KMS-11 (cell line): Measurements from ENCODE around the gene TMC2.

Experiments
- H2AFZ ChIP-seq: fragments of 200-600 bp; sonication (generic); 2 replicates; pipeline ENCODE4 v1.6.1; 2016; ENCODE audit warnings: antibody characterized with exemption, mixed run types, low read depth
- H3K27ac ChIP-seq: fragments of 200-600 bp; sonication (generic); 2 replicates; pipeline ENCODE4 v1.6.1; 2016; ENCODE audit warnings: mild to moderate bottlenecking, mixed run types
- H3K27me3 ChIP-seq: fragments of 200-600 bp; sonication (generic); 2 replicates; pipeline ENCODE4 v1.6.1; 2017; ENCODE audit warnings: mild to moderate bottlenecking, low read depth, mixed run types, moderate library complexity; ENCODE audit not compliant: insufficient read depth
- H3K36me3 ChIP-seq: fragments of 200-600 bp; sonication (generic); 2 replicates; pipeline ENCODE4 v1.6.1; 2017; ENCODE audit warnings: mild to moderate bottlenecking, mixed run types; ENCODE audit not compliant: insufficient read depth
- H3K4me1 ChIP-seq: fragments of 200-600 bp; sonication (generic); 2 replicates; pipeline ENCODE4 v1.6.1; 2016; ENCODE audit warnings: mild to moderate bottlenecking, low read depth, mixed run types; ENCODE audit not compliant: poor library complexity, severe bottlenecking
- H3K4me2 ChIP-seq: fragments of 200-600 bp; sonication (generic); 2 replicates; pipeline ENCODE4 v1.7.0; 2016; ENCODE audit warnings: mild to moderate bottlenecking, mixed run types
- H3K4me3 ChIP-seq: fragments of 200-600 bp; sonication (generic); IDR thresholded peaks from 2 replicates; pipeline ENCODE4 v1.6.1; 2017; ENCODE audit warnings: low read depth, low read length, mixed read lengths; ENCODE audit not compliant: insufficient read depth
- H3K79me2 ChIP-seq: fragments of 200-600 bp; sonication (generic); 2 replicates; pipeline ENCODE4 v1.6.1; 2016; ENCODE audit warnings: low read depth, mixed run types; ENCODE audit not compliant: insufficient read depth
- H3K9ac ChIP-seq: fragments of 200-600 bp; sonication (generic); 2 replicates; pipeline ENCODE4 v1.6.1; 2016; ENCODE audit warnings: mild to moderate bottlenecking, mixed run types
- H4K20me1 ChIP-seq: fragments of 200-600 bp; sonication (generic); 2 replicates; pipeline ENCODE4 v1.6.1; 2016; ENCODE audit warnings: mild to moderate bottlenecking, mixed run types; ENCODE audit not compliant: insufficient read depth
- CTCF ChIP-seq: fragments of 200-600 bp; sonication (generic); conservative IDR thresholded peaks from 2 replicates; pipeline ENCODE4 v1.6.1; 2017; ENCODE audit warnings: low read depth, mild to moderate bottlenecking, antibody characterized with exemption, low read length, moderate library complexity, mixed read lengths

TMC2 gene

GRCh38 chr20:2559279-2559626 lies 22.9 kb downstream of the TMC2 start:
- Histone ChIP-seq H3K27ac (no peak overlapping the region), H3K9ac (no peak overlapping the region), H2AFZ (no peak overlapping the region), H3K36me3 (no peaks in the 10 kb centered on the region), H3K79me2 (no peaks in the 10 kb centered on the region), H3K4me3 (no peak overlapping the region), H4K20me1 (no peaks in the 10 kb centered on the region), H3K4me2 (no peak overlapping the region), H3K27me3 (no peaks in the 10 kb centered on the region), H3K4me1 (no peaks in the 10 kb centered on the region)
- no peak for TF ChIP-seq CTCF

- no peaks in the 10 kb centered on the region for H3K27me3 ChIP-seq
- no peak overlapping the region for H3K4me3 ChIP-seq
- no peak overlapping the region for H2AFZ ChIP-seq
- H3K4me1 ChIP-seq, result no peaks in the 10 kb centered on the region
- no peaks in the 10 kb centered on the region for H3K79me2 ChIP-seq
- TF ChIP-seq CTCF, result no peak
- no peaks in the 10 kb centered on the region for H4K20me1 ChIP-seq
- no peaks in the 10 kb centered on the region for H3K36me3 ChIP-seq
- H3K4me2 ChIP-seq, result no peak overlapping the region
- H3K27ac ChIP-seq, result no peak overlapping the region
- H3K9ac ChIP-seq, result no peak overlapping the region
These were observed 23.3 kb downstream of the TMC2 start for GRCh38 chr20:2559651-2560050.

GRCh38 chr20:2563116-2563515 lies 26.7 kb downstream of the TMC2 start:
- no peak for TF ChIP-seq CTCF

GRCh38 chr20:2564406-2564805 lies 28.0 kb downstream of the TMC2 start:
- Histone ChIP-seq H3K36me3 (no peaks in the 10 kb centered on the region), H4K20me1 (no peaks in the 10 kb centered on the region), H3K9ac (no peak overlapping the region), H3K4me2 (no peak overlapping the region), H3K79me2 (no peaks in the 10 kb centered on the region), H2AFZ (no peak overlapping the region), H3K27me3 (no peaks in the 10 kb centered on the region), H3K27ac (no peak overlapping the region), H3K4me1 (no peaks in the 10 kb centered on the region), H3K4me3 (no peak overlapping the region)
- no peak for TF ChIP-seq CTCF

More at GRCh38 chr20:2563116-2563515, 26.7 kb downstream of the TMC2 start:
- Histone ChIP-seq H3K4me3 (no peak overlapping the region), H2AFZ (no peak overlapping the region), H3K27me3 (no peaks in the 10 kb centered on the region), H4K20me1 (no peaks in the 10 kb centered on the region), H3K9ac (no peak overlapping the region), H3K27ac (no peak overlapping the region), H3K79me2 (no peaks in the 10 kb centered on the region), H3K4me1 (no peaks in the 10 kb centered on the region), H3K36me3 (no peaks in the 10 kb centered on the region), H3K4me2 (no peak overlapping the region)

GRCh38 chr20:2575682-2576081 lies 39.3 kb downstream of the TMC2 start:
- H3K27ac ChIP-seq, result no peak overlapping the region
- H3K27me3 ChIP-seq, result no peaks in the 10 kb centered on the region

More at GRCh38 chr20:2575682-2576081, 39.3 kb downstream of the TMC2 start:
- Histone ChIP-seq H3K4me3 (no peak overlapping the region), H3K4me1 (no peaks in the 10 kb centered on the region), H4K20me1 (no peaks in the 10 kb centered on the region), H2AFZ (no peak overlapping the region), H3K79me2 (no peaks in the 10 kb centered on the region), H3K4me2 (no peak overlapping the region), H3K36me3 (no peaks in the 10 kb centered on the region), H3K9ac (no peak overlapping the region)
- TF ChIP-seq CTCF, result no peak
